ENCODE data around the gene B3GNT8. TPM values are rescaled to one million over a fixed set of nuclear protein-coding genes. Genes with fewer than 3 reads are reported as not detected.
"Not testable (repeated sequence)": the region's sequence is repeated elsewhere in the genome, so short reads cannot be mapped to it uniquely, and the experiment has no call there.

The B3GNT8 gene
- total RNA-seq, 2 donors from 2014 or later = 3.9 to 4.7 TPM

DNA sequence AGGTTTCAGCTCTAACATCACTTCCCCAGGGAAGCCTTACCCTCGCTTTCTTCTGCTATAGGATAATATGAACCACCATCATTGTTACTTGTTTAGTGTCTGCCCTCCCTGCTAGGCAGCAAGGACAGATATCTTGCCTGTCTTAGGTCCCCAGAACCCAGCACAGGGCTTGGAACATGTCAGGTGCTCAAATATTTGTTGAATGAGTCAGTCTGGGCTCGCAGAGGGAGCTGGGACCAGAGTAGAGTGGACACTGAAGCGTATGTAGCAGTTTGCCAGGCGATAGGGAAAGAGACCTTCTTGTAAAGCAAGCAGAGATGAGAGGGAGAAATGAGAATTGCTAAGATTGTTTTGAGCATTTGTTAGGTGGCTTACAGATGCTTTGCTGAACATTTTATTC lies 17.9 kb downstream of the B3GNT8 start:
- Histone ChIP-seq H3K4me3 (ENCODE audit: low read length) (no peak overlapping the region), H3K27me3 (ENCODE audit: control insufficient read depth, insufficient read depth, low read length, poor library complexity, severe bottlenecking) (no peaks in the 10 kb centered on the region), H3K9ac (ENCODE audit: extremely low read depth, low read length, poor library complexity, severe bottlenecking) (no peak overlapping the region), H3K9me3 (ENCODE audit: control insufficient read depth, low read length) (no peaks in the 10 kb centered on the region), H3K27ac (ENCODE audit: low read depth, low read length) (no peak overlapping the region), H3K4me1 (ENCODE audit: control insufficient read depth, insufficient read depth, low read length) (peaks cover 4% of the 10 kb centered on the region), H3K36me3 (ENCODE audit: control insufficient read depth, insufficient read depth, low read length) (no peaks in the 10 kb centered on the region)
- no peak overlapping the region for H3K4me3 Mint-ChIP-seq
- peak overlapping the region; percentile 81 for H3K27ac Mint-ChIP-seq
- H3K9me3 Mint-ChIP-seq = no peaks in the 10 kb centered on the region
- peaks cover 14% of the 10 kb centered on the region for H3K36me3 Mint-ChIP-seq (ENCODE audit: low read depth)
- 75 to 79% methylated on average over 4 of the region's 4 CpGs for WGBS, 2 experiments (ENCODE audit: insufficient coverage in 1 of 2, insufficient read length in 1 of 2)
- peak; percentile 76 for DNase-seq
- no peaks in the 10 kb centered on the region for H3K27me3 Mint-ChIP-seq (ENCODE audit: insufficient read depth)
- TF ChIP-seq, protein P1, sequence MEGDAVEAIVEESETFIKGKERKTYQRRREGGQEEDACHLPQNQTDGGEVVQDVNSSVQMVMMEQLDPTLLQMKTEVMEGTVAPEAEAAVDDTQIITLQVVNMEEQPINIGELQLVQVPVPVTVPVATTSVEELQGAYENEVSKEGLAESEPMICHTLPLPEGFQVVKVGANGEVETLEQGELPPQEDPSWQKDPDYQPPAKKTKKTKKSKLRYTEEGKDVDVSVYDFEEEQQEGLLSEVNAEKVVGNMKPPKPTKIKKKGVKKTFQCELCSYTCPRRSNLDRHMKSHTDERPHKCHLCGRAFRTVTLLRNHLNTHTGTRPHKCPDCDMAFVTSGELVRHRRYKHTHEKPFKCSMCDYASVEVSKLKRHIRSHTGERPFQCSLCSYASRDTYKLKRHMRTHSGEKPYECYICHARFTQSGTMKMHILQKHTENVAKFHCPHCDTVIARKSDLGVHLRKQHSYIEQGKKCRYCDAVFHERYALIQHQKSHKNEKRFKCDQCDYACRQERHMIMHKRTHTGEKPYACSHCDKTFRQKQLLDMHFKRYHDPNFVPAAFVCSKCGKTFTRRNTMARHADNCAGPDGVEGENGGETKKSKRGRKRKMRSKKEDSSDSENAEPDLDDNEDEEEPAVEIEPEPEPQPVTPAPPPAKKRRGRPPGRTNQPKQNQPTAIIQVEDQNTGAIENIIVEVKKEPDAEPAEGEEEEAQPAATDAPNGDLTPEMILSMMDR (conservative IDR thresholded peaks at IDR 0.05) = no peak
- H3K4me1 Mint-ChIP-seq = peaks cover 16% of the 10 kb centered on the region

DNA sequence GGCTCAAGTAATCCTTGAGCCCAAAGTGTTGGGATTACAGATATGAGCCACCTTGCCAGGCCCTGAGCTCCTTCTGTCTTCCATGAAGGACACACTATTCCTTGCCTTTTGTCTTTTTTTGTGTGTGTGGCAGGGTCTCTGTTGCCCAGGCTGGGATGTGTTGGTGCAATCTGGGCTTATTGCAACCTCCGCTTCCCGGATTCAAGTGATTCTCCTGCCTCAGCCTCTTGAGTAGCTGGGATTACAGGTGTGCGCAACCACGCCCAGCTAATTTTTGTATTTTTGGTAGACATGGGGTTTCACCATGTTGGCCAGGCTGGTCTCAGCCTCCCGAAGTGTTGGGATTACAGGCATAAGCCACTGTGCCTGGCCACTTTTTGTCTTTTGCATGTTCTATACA lies 18.3 kb downstream of the B3GNT8 start:
- Mint-ChIP-seq H3K4me1 (peaks cover 16% of the 10 kb centered on the region), H3K36me3 (ENCODE audit: low read depth) (peaks cover 13% of the 10 kb centered on the region)
- H3K4me3 ChIP-seq (ENCODE audit: low read length); H3K9me3 ChIP-seq (ENCODE audit: control insufficient read depth, low read length); H3K27me3 ChIP-seq (ENCODE audit: control insufficient read depth, insufficient read depth, low read length, poor library complexity, severe bottlenecking); H3K27me3 Mint-ChIP-seq (ENCODE audit: insufficient read depth); H3K9me3 Mint-ChIP-seq; H3K4me3 Mint-ChIP-seq; DNase-seq; H3K4me1 ChIP-seq (ENCODE audit: control insufficient read depth, insufficient read depth, low read length); H3K36me3 ChIP-seq (ENCODE audit: control insufficient read depth, insufficient read depth, low read length); H3K27ac ChIP-seq (ENCODE audit: low read depth, low read length); H3K9ac ChIP-seq (ENCODE audit: extremely low read depth, low read length, poor library complexity, severe bottlenecking); H3K27ac Mint-ChIP-seq: not testable (repeated sequence)
- WGBS, 2 experiments (ENCODE audit: insufficient coverage in 1 of 2, insufficient read length in 1 of 2) = 72 to 87% methylated on average over 5 of the region's 5 CpGs

DNA sequence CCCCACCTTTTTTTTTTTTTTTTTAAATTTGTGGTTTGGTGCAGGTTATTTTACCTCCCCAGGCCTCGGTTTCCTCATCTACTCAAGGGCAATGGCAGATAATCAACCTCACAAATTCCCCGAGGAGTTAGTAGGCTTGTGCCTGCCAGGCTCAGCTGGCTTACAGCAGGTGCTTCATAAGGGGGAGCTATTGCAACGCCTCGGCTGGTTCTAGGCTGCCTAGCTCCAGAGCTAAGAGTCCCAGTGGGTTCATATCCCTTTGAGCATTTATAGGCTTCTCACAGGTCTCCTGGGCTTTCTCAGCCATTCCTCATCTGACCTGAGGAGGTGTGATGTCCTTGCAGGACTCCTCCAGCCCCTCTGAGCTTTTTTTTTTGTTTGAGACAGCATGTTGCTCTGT lies 18.9 kb downstream of the B3GNT8 start:
- DNase-seq = peak; percentile 78
- Histone ChIP-seq H3K27ac (ENCODE audit: low read depth, low read length) (peak overlapping the region; percentile 32), H3K4me1 (ENCODE audit: control insufficient read depth, insufficient read depth, low read length) (peaks cover 4% of the 10 kb centered on the region), H3K9me3 (ENCODE audit: control insufficient read depth, low read length) (no peaks in the 10 kb centered on the region), H3K4me3 (ENCODE audit: low read length) (no peak overlapping the region), H3K9ac (ENCODE audit: extremely low read depth, low read length, poor library complexity, severe bottlenecking) (no peak overlapping the region), H3K27me3 (ENCODE audit: control insufficient read depth, insufficient read depth, low read length, poor library complexity, severe bottlenecking) (no peaks in the 10 kb centered on the region), H3K36me3 (ENCODE audit: control insufficient read depth, insufficient read depth, low read length) (no peaks in the 10 kb centered on the region)
- TF ChIP-seq, protein P1 (conservative IDR thresholded peaks at IDR 0.05) = peak; percentile 53
- 85 to 92% methylated on average over 3 to 4 of the region's 4 CpGs for WGBS, 2 experiments (ENCODE audit: insufficient coverage in 1 of 2, insufficient read length in 1 of 2)
- peaks cover 16% of the 10 kb centered on the region for H3K4me1 Mint-ChIP-seq
- no peaks in the 10 kb centered on the region for H3K9me3 Mint-ChIP-seq
- H3K27ac Mint-ChIP-seq = no peak overlapping the region
- no peak overlapping the region for H3K4me3 Mint-ChIP-seq
- H3K27me3 Mint-ChIP-seq (ENCODE audit: insufficient read depth) = no peaks in the 10 kb centered on the region
- peaks cover 13% of the 10 kb centered on the region for H3K36me3 Mint-ChIP-seq (ENCODE audit: low read depth)

DNA sequence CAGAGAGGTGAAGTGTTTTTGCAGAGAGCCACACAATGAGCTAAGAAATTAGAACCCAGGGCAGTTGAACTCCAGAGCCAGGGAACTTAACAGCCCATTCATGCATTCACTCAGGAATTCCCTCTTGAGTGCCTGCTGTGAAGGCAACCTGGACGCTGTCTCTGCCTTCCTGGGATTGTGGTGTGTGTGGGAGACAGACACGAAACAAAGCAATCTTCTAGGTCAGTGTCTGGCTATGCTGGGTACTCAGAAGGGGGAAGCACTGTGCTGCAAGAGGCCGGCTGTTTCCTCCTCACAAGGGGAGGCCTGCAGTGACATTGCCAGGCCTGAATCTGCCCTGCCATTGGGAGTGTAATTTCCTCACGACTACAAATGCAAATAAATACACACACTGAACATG lies 19.9 kb downstream of the B3GNT8 start:
- Histone ChIP-seq H3K4me3 (ENCODE audit: low read length) (no peak overlapping the region), H3K4me1 (ENCODE audit: control insufficient read depth, insufficient read depth, low read length) (peaks cover 4% of the 10 kb centered on the region), H3K9ac (ENCODE audit: extremely low read depth, low read length, poor library complexity, severe bottlenecking) (peak overlapping the region; percentile 50), H3K27ac (ENCODE audit: low read depth, low read length) (peak overlapping the region; percentile 85), H3K36me3 (ENCODE audit: control insufficient read depth, insufficient read depth, low read length) (no peaks in the 10 kb centered on the region), H3K27me3 (ENCODE audit: control insufficient read depth, insufficient read depth, low read length, poor library complexity, severe bottlenecking) (no peaks in the 10 kb centered on the region), H3K9me3 (ENCODE audit: control insufficient read depth, low read length) (no peaks in the 10 kb centered on the region)
- H3K27ac Mint-ChIP-seq = peak overlapping the region; percentile 97
- peak; percentile 92 for DNase-seq
- TF ChIP-seq, protein P1 (conservative IDR thresholded peaks at IDR 0.05) = peak; percentile 39
- peaks cover 16% of the 10 kb centered on the region for H3K4me1 Mint-ChIP-seq
- H3K9me3 Mint-ChIP-seq = no peaks in the 10 kb centered on the region
- H3K4me3 Mint-ChIP-seq = no peak overlapping the region
- peaks cover 13% of the 10 kb centered on the region for H3K36me3 Mint-ChIP-seq (ENCODE audit: low read depth)
- 28 to 29% methylated on average over 1 to 4 of the region's 4 CpGs for WGBS, 2 experiments (ENCODE audit: insufficient coverage in 1 of 2, insufficient read length in 1 of 2)
- no peaks in the 10 kb centered on the region for H3K27me3 Mint-ChIP-seq (ENCODE audit: insufficient read depth)
